HepG2 (cell line): Measurements from ENCODE around the gene GZF1. TPM values are rescaled to one million over a fixed set of nuclear protein-coding genes. Genes with fewer than 3 reads are reported as not detected.
A peak's percentile ranks its signal among the peaks of the same experiment; 100 is the strongest.

Source experiments
- ETV6 ChIP-seq: sonication (generic); formaldehyde crosslinking; conservative IDR thresholded peaks from 2 replicates; pipeline ENCODE4 v1.4.0; 2020; ENCODE audit warnings: missing genetic modification reagents
- FOXC1 ChIP-seq: sonication (generic); formaldehyde crosslinking; IDR thresholded peaks from 2 replicates; pipeline ENCODE4 v1.8.0; 2022; ENCODE audit warnings: mild to moderate bottlenecking, missing genetic modification reagents, borderline replicate concordance
- GABPA ChIP-seq, 2 experiments: IDR thresholded peaks; 2 replicates each; pipeline ENCODE4 v1.6.1; 2011 to 2016; ENCODE audit warnings: low read depth in 2 of 2, low read length in 1 of 2, missing biosample characterization in 1 of 2, missing genetic modification characterization in 1 of 2
- IKZF4 ChIP-seq: sonication (generic); formaldehyde crosslinking; IDR thresholded peaks from 2 replicates; pipeline ENCODE4 v1.5.1; 2020; ENCODE audit warnings: borderline replicate concordance, mild to moderate bottlenecking, low read depth, missing genetic modification reagents; ENCODE audit errors: not compliant biosample characterization
- ISL2 ChIP-seq: sonication (generic); formaldehyde crosslinking; IDR thresholded peaks from 2 replicates; pipeline ENCODE4 v1.5.0; 2020; ENCODE audit warnings: missing genetic modification reagents
- JUNB ChIP-seq: sonication (generic); formaldehyde crosslinking; IDR thresholded peaks from 2 replicates; pipeline ENCODE4 v1.8.0; 2022; ENCODE audit warnings: missing genetic modification reagents, mild to moderate bottlenecking, borderline replicate concordance
- NAIF1 ChIP-seq: sonication (generic); formaldehyde crosslinking; IDR thresholded peaks from 2 replicates; pipeline ENCODE4 v1.5.0; 2020; ENCODE audit warnings: mild to moderate bottlenecking, missing genetic modification reagents, borderline replicate concordance
- NPAS2 ChIP-seq: sonication (generic); formaldehyde crosslinking; IDR thresholded peaks from 2 replicates; pipeline ENCODE4 v1.8.0; 2022; ENCODE audit warnings: mild to moderate bottlenecking, missing genetic modification reagents, borderline replicate concordance
- SIN3B ChIP-seq: fragments of 150-350 bp; IDR thresholded peaks from 2 replicates; pipeline ENCODE4 v1.6.1; 2014; ENCODE audit warnings: low read length
- TEAD3 ChIP-seq: optimal IDR thresholded peaks from 2 replicates; pipeline ENCODE3; 2016; ENCODE audit warnings: borderline replicate concordance
- ZNF20 ChIP-seq: sonication (generic); formaldehyde crosslinking; IDR thresholded peaks from 2 replicates; pipeline ENCODE4 v1.4.0; 2020; ENCODE audit warnings: mild to moderate bottlenecking, moderate library complexity, missing genetic modification reagents
- ZNF235 ChIP-seq: sonication (generic); formaldehyde crosslinking; IDR thresholded peaks from 2 replicates; pipeline ENCODE4 v1.8.1; 2023; ENCODE audit warnings: mild to moderate bottlenecking, missing genetic modification reagents, borderline replicate concordance
- ZNF256 ChIP-seq: sonication (generic); formaldehyde crosslinking; conservative IDR thresholded peaks from 2 replicates; pipeline ENCODE4 v1.4.0; 2020; ENCODE audit warnings: missing genetic modification reagents
- ZNF274 ChIP-seq: sonication (generic); formaldehyde crosslinking; IDR thresholded peaks from 2 replicates; pipeline ENCODE4 v1.5.1; 2020; ENCODE audit warnings: mild to moderate bottlenecking, missing genetic modification reagents
- ZNF431 ChIP-seq: sonication (generic); formaldehyde crosslinking; IDR thresholded peaks from 2 replicates; pipeline ENCODE4 v1.9.0; 2022; ENCODE audit warnings: missing genetic modification reagents, low read depth, mild to moderate bottlenecking, borderline replicate concordance
- ZNF589 ChIP-seq: sonication (generic); formaldehyde crosslinking; conservative IDR thresholded peaks from 2 replicates; pipeline ENCODE4 v1.8.0; 2022; ENCODE audit warnings: mild to moderate bottlenecking, moderate library complexity, missing genetic modification reagents
- ZNF713 ChIP-seq: sonication (generic); formaldehyde crosslinking; IDR thresholded peaks from 2 replicates; pipeline ENCODE4 v1.4.0; 2020; ENCODE audit warnings: mild to moderate bottlenecking, missing genetic modification reagents
- ZNF781 ChIP-seq: sonication (generic); formaldehyde crosslinking; IDR thresholded peaks from 2 replicates; pipeline ENCODE4 v1.5.1; 2020; ENCODE audit warnings: borderline replicate concordance, mild to moderate bottlenecking, missing genetic modification reagents; ENCODE audit errors: not compliant biosample characterization
- ZNF839 ChIP-seq: sonication (generic); formaldehyde crosslinking; IDR thresholded peaks from 2 replicates; pipeline ENCODE4 v1.4.0; 2020; ENCODE audit warnings: missing genetic modification reagents, mild to moderate bottlenecking, borderline replicate concordance
- polyA plus RNA-seq, 8 experiments: library from polyadenylated mRNA; depleted of rRNA in 3 of 8; stranded (reverse) in 7 of 8; unstranded in 1 of 8; fragments of >200 nt; fragmentation: Illumina TruSeq in 4 of 8; extraction: Trizol in 4 of 8; gene quantifications; 2 replicates each; pipeline versions ENCODE4 v1.2.1 to v1.2.3, GENCODE V29; 2011 to 2016; ENCODE audit warnings: low read depth in 4 of 8, missing spikeins in 1 of 8, mixed read lengths in 1 of 8; ENCODE audit not compliant: insufficient read depth in 1 of 8
- total RNA-seq, 5 experiments: library from RNA; depleted of rRNA; stranded (reverse); fragments of >200 nt; fragmentation: Illumina TruSeq; extraction: Trizol; gene quantifications; 2 replicates each; pipeline ENCODE4 v1.2.3, GENCODE V29; 2016; ENCODE audit warnings: low read depth in 1 of 5
- TF ChIP-seq, protein P1 (sequence below): sonication (generic); formaldehyde crosslinking; IDR thresholded peaks from 2 replicates; pipeline ENCODE4 v1.5.0; 2020; ENCODE audit warnings: missing genetic modification reagents
- TF ChIP-seq, protein P2 (sequence below): sonication (generic); formaldehyde crosslinking; IDR thresholded peaks from 2 replicates; pipeline ENCODE4 v1.5.0; 2020; ENCODE audit warnings: mild to moderate bottlenecking, missing genetic modification reagents
- TF ChIP-seq, protein P3 (sequence below): sonication (generic); formaldehyde crosslinking; IDR thresholded peaks from 2 replicates; pipeline ENCODE4 v1.8.1; 2023; ENCODE audit warnings: mild to moderate bottlenecking, missing genetic modification reagents
- TF ChIP-seq, protein P4 (sequence below): sonication (generic); formaldehyde crosslinking; IDR thresholded peaks from 2 replicates; pipeline ENCODE4 v1.4.0; 2020; ENCODE audit warnings: missing genetic modification reagents, low read depth, mild to moderate bottlenecking, borderline replicate concordance

The GZF1 gene
- total and polyA plus RNA-seq, 2 of the 13 experiments (the other 11 are each of a cell fraction or from before 2014, with no cell fraction given) = 16.9 to 26.0 TPM

DNA sequence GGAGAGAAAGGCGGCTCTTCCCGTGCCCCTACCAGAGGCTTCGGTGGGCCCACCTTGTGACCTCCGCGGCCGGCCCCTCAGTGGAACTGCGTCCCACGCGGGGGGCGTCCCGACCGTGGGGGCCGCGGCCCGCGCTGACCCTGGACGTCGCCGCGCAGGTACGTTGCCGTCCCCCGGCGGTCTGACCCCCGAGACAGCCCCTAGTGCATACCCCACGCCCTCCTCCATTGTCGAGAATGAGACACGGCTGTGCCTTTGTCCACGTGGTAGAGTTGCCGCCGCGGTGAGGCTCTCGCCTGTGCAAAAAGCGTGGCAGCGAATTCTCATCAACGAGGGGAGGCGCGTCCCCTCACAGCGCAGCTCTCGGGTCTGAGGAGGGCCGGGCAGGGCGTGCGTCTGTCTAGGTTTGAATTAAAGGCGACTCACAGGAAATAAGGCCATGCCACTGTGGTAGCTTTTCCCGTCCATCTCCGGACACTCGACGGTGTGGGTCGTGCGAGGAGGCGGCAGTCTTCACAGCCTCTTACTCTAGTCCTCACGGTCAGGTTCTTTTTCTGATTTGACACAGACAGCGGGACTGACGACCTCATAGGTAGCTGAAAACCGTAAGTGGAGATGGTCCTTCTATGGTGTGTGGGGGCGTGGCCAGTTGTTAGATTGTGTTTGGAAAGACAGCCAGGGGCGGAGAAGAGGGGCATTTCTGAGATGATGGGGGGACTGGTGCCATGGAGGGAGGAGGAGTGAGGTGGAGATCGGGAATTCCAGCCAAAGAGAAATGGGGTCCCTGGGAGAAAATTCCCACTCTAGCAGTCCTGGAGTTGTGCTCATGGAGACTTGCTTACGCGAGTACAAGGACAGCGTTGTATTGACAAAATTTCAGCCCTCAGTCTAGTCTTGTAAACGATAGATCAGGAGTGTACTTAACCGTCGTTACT lies 10.8 kb upstream of the GZF1 start (continued):
- TF ChIP-seq, protein P1, sequence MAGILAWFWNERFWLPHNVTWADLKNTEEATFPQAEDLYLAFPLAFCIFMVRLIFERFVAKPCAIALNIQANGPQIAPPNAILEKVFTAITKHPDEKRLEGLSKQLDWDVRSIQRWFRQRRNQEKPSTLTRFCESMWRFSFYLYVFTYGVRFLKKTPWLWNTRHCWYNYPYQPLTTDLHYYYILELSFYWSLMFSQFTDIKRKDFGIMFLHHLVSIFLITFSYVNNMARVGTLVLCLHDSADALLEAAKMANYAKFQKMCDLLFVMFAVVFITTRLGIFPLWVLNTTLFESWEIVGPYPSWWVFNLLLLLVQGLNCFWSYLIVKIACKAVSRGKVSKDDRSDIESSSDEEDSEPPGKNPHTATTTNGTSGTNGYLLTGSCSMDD (CRISPR knock-in tag) = 0 out of 2 replicates have a peak, but pooled peaks have one; percentile 74
- TF ChIP-seq SIN3B = no peak; the same call in 1 of the 2 replicates
- peak; percentile 34; the same call in 1 of the 2 replicates for TF ChIP-seq ETV6 (CRISPR knock-in tag)
- peak; percentile 63 for TF ChIP-seq IKZF4 (CRISPR knock-in tag)
- TF ChIP-seq ZNF274 = 0 out of 2 replicates have a peak, but pooled peaks have one; percentile 6
- TF ChIP-seq NAIF1 = peak; percentile 85; the same call in 1 of the 2 replicates
- TF ChIP-seq JUNB = peak; percentile 40; the same call in 1 of the 2 replicates
- TF ChIP-seq ZNF589 = peak; percentile 97
- TF ChIP-seq NPAS2 (CRISPR knock-in tag) = no peak
- peak; percentile 3 for TF ChIP-seq TEAD3 (CRISPR knock-in tag)
- TF ChIP-seq ZNF781 (CRISPR knock-in tag) = peak; percentile 85
- peak; percentile 93; the same call in 1 of the 2 replicates for TF ChIP-seq ZNF839
- TF ChIP-seq GABPA (IDR thresholded peaks at IDR 0.05; ENCODE audit: low read depth, low read length) = no peak
- TF ChIP-seq GABPA (CRISPR knock-in tag; IDR thresholded peaks at IDR 0.05; ENCODE audit: low read depth) = peak; percentile 61; the same call in 1 of the 2 replicates
- peak; percentile 92; the same call in 1 of the 2 replicates for TF ChIP-seq ZNF713
- TF ChIP-seq, protein P2, sequence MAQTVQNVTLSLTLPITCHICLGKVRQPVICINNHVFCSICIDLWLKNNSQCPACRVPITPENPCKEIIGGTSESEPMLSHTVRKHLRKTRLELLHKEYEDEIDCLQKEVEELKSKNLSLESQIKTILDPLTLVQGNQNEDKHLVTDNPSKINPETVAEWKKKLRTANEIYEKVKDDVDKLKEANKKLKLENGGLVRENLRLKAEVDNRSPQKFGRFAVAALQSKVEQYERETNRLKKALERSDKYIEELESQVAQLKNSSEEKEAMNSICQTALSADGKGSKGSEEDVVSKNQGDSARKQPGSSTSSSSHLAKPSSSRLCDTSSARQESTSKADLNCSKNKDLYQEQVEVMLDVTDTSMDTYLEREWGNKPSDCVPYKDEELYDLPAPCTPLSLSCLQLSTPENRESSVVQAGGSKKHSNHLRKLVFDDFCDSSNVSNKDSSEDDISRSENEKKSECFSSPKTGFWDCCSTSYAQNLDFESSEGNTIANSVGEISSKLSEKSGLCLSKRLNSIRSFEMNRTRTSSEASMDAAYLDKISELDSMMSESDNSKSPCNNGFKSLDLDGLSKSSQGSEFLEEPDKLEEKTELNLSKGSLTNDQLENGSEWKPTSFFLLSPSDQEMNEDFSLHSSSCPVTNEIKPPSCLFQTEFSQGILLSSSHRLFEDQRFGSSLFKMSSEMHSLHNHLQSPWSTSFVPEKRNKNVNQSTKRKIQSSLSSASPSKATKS (CRISPR knock-in tag) = no peak
- 0 out of 2 replicates have a peak, but pooled peaks have one; percentile 46 for TF ChIP-seq ZNF431 (CRISPR knock-in tag)
- no peak for TF ChIP-seq ISL2 (CRISPR knock-in tag)
- TF ChIP-seq, protein P3, sequence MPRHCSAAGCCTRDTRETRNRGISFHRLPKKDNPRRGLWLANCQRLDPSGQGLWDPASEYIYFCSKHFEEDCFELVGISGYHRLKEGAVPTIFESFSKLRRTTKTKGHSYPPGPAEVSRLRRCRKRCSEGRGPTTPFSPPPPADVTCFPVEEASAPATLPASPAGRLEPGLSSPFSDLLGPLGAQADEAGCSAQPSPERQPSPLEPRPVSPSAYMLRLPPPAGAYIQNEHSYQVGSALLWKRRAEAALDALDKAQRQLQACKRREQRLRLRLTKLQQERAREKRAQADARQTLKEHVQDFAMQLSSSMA (CRISPR knock-in tag) = no peak
- TF ChIP-seq, protein P4, sequence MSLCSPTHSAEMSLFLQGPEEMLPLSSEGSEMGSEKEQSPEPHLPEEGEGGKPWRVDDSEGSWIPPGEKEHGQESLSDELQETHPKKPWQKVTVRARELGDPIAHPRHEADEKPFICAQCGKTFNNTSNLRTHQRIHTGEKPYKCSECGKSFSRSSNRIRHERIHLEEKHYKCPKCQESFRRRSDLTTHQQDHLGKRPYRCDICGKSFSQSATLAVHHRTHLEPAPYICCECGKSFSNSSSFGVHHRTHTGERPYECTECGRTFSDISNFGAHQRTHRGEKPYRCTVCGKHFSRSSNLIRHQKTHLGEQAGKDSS (CRISPR knock-in tag) = peak; percentile 90; the same call in 1 of the 2 replicates
- no peak for TF ChIP-seq ZNF256 (CRISPR knock-in tag)
- TF ChIP-seq ZNF20 (CRISPR knock-in tag) = no peak; the same call in none of the 2 replicates
- peak; percentile 68; the same call in 1 of the 2 replicates for TF ChIP-seq FOXC1
- TF ChIP-seq ZNF235 (CRISPR knock-in tag) = peak; percentile 85; the same call in 1 of the 2 replicates
